GM19240 (cell line): ENCODE measurements around the gene BTNL2.
"Not testable (repeated sequence)": the region's sequence is repeated elsewhere in the genome, so short reads cannot be mapped to it uniquely, and the experiment has no call there.

Source experiments
- DNase-seq: peaks from one replicate; pipeline ENCODE4 v3.0.0; 2011; ENCODE audit warnings: low spot score; ENCODE audit not compliant: insufficient read length

BTNL2 gene, protein sequence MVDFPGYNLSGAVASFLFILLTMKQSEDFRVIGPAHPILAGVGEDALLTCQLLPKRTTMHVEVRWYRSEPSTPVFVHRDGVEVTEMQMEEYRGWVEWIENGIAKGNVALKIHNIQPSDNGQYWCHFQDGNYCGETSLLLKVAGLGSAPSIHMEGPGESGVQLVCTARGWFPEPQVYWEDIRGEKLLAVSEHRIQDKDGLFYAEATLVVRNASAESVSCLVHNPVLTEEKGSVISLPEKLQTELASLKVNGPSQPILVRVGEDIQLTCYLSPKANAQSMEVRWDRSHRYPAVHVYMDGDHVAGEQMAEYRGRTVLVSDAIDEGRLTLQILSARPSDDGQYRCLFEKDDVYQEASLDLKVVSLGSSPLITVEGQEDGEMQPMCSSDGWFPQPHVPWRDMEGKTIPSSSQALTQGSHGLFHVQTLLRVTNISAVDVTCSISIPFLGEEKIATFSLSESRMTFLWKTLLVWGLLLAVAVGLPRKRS

DNA sequence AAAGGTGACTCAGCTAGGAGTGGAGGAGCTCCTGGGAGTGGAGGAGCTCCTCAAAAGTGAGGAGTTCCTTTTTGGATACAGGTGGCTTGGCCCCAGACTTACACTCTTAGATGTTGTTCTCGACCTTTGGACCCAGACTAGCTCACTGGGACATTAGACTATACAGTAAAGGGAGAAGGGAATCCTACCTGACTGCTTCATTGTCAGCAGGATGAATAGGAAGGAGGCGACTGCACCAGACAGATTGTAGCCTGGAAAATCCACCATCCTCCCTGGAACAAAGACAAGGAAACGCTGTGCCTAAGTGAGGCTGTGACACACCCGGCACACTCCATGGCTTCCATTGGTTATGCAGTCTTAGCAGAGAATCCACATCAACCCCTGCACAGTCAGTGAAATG is at the start of gene BTNL2:
Gene BTNL2 (minus strand): TSS at position 325 of the 400 bp plus-strand sequence. CDS start 58 bp downstream, at position 267.
- no peak for DNase-seq

DNA sequence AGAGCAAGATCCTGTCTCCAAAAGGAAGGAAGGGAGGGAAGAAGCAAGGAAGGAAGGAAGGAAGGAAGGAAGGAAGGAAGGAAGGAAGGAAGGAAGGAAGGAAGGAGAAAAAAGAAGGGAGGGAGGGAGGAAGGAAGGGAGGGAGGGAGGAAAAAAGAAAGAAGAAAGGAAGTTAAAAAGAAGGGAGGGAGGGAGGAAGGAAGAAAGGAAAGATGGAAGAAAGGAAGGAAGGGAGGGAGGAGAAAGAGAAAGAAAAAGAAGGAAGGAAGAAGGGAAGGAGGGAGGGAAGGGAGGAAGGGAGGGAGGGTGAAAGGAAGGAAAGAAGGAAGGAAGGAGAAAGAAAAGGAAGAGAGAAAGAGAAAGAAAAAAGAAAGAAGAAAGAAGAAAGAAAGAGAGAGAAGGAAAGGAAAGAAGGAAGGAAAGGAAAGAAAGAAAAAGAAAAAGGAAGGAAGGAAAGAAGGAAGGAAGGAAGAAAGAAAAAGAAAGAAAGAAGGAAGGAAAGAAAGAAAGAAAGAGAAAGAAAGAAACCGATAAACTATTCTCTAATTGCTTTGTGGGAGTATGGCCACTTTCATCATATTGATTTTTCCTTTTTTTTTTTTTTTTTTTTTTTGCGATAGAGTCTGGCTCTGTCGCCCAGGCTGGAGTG is 42.2 kb upstream of the BTNL2 start:
- no peak for DNase-seq

DNA sequence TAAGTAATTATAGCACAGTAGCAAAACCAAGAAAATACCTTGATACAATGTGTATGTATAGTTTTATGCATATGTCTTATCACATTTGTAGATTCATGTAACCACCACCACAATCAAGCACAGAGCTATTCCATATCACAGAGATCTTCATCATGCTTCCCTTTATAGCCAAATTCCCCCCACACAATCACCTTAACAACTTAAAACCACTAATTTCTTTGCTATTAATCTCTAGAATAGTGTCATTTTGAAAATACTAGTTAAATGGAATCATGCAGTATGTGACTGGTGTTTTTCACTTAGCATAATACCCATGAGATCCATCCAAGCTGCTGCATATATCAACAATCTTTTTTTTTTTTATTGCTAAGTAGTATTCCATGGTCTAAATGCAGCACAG is 41.0 kb upstream of the BTNL2 start:
- no peak for DNase-seq

DNA sequence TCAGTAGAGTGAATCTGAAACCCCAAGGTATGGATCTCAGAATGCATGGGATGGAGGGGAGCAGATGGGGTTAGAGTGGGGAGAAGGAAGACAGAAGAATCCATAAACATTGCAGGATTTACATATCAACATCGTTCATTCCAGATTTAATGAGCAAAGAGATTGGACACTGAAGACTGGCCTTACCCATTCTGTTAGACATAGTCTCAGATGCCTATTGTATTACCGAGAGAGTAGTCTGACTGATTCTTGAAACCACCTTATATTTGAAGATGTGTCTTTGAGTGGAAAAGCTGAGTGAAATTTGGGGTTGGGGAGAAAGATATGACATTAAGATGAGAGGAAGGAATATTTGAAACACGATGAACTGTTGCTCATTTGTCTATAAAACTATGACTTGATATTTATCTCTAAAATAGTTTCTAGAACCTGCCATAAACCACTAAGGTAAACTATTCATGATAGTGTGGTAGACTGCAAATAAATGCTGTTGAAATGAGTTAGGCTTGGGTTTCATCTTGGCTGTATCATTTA is 38.4 kb upstream of the BTNL2 start:
- no peak for DNase-seq

DNA sequence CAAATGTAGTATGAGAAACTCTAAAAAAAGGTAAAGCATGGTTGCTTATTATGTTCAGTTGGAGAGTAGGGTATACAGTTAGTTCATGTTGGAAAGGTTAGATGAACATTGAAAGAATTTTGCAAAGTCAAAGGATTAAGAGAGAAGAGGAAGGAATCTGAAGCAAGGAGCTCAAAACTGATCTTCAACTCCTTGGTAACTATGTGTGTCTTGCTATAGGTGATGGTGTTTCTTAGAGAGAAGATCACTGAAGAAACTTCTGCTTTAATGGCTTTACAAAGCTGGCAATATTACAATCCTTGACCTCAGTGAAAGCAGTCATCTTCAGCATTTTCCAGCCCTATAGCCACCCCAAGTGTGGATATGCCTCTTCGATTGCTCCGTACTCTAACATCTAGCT is 37.5 kb upstream of the BTNL2 start:
- DNase-seq, result no peak

DNA sequence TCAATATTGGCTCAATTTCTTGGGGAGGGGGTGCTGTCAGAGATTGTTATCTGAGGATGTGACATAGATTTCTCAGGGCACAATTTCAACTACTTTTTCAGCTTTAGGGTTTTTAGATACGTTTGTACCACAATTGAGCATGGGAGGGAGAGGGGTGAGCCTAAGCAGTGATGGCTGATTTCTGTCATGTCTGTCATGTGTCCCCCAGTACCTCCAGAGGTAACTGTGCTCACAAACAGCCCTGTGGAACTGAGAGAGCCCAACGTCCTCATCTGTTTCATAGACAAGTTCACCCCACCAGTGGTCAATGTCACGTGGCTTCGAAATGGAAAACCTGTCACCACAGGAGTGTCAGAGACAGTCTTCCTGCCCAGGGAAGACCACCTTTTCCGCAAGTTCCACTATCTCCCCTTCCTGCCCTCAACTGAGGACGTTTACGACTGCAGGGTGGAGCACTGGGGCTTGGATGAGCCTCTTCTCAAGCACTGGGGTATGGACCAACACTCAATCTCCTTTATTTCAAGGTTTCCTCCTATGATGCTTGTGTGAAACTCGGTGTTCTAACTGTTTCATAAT is 36.1 kb upstream of the BTNL2 start:
- DNase-seq, result no peak

DNA sequence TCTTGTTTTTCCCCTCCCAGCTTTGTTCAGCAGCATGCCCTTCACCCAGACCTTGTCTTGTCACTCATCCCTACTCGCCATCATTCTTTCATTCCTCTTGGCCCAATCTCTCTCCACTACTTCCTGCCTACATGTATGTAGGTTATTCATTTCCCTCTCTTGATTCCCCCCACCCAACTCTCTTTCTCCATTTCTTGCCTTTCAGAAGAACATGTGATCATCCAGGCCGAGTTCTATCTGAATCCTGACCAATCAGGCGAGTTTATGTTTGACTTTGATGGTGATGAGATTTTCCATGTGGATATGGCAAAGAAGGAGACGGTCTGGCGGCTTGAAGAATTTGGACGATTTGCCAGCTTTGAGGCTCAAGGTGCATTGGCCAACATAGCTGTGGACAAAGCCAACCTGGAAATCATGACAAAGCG is 35.3 kb upstream of the BTNL2 start:
- DNase-seq, result no peak

DNA sequence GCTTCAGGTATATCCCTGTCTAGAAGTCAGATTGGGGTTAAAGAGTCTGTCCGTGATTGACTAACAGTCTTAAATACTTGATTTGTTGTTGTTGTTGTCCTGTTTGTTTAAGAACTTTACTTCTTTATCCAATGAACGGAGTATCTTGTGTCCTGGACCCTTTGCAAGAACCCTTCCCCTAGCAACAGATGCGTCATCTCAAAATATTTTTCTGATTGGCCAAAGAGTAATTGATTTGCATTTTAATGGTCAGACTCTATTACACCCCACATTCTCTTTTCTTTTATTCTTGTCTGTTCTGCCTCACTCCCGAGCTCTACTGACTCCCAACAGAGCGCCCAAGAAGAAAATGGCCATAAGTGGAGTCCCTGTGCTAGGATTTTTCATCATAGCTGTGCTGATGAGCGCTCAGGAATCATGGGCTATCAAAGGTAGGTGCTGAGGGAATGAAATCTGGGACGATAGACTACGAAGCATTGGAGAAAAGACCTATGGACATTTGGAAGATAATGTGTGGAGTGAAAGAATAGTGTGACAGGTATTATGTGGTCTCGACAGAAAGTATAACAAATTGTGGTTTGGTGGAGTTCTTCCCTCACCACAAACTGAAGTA is 32.7 kb upstream of the BTNL2 start, which contains the start of gene HLA-DRA:
Gene HLA-DRA (plus strand): TSS at position 286 of the 613 bp plus-strand sequence. CDS start 64 bp downstream, at position 350.
- DNase-seq, result peak; percentile 33

DNA sequence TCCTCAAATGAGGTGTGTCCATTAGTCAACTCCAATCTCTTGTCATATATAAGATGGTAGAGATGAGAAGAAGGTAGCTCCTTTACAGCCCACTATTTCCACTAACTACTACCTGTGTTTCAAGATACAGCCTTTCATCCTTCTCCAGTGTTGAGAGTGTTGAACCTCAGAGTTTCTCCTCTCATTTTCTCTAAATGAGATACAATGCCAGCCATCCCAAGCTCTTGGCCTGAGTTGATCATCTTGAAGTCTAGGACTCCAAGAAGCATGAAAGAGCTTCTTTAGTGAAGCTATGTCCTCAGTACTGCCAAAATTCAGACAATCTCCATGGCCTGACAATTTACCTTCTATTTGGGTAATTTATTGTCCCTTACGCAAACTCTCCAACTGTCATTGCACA is 32.2 kb upstream of the BTNL2 start:
- no peak for DNase-seq

DNA sequence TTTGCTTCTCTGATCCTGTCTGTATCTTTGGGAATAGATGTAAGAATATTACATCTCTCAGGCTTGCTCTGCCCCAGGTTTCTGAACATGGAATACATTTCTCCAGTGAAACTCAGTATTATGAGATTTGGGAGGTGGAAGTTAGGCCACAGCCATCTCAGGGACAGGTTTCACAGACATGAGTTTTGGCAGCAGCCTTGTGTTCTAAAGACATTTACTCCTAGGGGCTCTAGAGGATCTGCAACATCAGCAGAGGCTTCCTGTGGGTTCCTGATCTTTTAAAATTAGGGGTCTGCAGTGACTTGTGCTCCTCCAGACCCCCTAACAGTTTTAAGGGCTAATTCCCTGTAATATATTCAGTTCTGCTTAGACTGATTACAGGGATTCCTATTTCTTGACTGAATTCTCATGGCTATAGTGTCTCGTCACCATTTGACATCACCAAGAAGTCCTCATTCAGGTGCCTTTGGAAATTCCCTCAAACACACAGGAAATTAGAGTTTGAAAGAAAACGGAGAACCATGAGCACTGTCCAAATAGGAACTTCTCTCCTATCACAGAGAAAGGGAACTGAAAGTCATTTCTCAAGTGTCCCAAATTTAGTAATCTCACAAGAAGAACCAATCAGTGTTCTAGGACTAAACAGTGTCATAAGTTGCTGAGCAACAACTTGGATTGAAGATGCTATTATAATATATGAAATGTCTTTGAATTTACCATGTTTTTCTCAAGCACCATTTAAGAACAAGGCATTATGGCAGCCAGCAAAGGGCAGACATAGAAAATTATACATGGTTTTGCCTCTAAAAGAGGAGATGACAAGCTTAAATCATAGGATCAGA is 30.2 kb upstream of the BTNL2 start:
- no peak for DNase-seq

DNA sequence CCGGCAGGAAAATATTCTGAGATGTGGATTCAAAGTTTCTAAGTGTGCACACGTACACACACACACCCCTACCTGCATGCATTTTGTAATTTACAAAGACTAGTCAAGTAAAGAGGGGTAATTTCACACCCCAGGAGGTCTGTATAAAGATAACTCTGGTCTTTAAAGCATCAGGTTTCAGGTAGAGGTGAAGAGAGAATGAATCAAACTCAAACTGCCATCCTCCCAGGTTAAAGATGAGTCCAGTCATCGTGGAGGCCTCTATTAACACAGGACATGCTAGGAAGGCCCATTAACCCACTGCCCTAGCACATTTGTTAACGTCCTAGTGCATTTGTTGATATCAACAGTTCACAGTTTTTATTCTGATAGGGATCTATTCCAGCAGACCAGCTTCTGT is 29.2 kb upstream of the BTNL2 start:
- no peak for DNase-seq

DNA sequence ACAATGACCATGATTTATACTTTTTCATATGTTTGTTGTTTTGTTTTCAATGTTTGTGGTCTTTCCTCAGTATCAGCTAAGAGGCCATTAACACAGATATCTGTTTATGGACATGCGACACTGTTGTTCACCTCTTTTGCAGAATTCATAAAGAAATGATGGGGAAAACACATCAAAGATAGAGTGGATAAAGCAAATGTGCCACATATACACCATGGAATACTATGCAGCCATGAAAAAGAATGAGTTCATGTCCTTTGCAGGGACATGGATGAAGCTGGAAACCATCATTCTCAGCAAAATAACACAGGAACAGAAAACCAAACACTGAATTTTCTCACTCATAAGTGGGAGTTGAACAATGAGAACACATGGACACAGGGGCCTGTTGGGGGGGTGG is 27.0 kb upstream of the BTNL2 start:
- not testable (repeated sequence) for DNase-seq

DNA sequence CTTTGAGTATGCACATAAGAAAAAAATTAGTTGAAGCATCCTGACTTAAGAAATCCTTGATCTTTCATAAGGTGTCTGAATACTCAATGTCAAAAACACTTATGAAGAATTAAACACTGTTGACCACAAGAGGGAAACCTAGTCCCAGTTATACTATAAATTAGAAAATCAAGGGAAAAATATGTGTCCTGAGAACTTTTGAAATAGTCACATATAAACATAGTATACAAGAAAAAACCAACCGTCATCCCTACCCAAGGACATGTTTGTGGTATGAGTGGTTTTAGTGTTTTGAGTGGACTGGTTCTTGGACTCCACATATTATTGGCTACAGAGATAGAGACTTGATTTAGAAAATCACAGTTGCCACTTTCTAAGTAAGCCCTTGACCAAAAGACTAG is 25.1 kb upstream of the BTNL2 start:
- no peak for DNase-seq

DNA sequence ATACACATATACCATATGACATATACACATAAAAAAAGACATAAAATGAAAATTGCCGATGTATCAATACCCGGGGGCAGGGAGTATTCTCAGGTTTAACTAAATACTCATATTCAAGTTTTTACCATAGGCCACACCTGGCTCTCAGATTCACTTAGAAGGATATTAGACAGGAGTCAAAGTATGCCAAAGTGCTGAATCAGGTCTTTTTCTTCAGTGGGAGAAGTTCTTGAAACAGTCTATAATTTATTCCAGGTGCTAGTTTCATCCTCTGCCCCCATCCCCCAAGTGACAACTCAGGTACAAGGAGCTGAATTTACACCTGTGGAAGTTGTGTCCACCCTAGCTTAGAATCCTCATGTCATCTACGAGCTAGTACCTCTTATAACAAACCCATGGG is 24.2 kb upstream of the BTNL2 start:
- DNase-seq, result no peak

DNA sequence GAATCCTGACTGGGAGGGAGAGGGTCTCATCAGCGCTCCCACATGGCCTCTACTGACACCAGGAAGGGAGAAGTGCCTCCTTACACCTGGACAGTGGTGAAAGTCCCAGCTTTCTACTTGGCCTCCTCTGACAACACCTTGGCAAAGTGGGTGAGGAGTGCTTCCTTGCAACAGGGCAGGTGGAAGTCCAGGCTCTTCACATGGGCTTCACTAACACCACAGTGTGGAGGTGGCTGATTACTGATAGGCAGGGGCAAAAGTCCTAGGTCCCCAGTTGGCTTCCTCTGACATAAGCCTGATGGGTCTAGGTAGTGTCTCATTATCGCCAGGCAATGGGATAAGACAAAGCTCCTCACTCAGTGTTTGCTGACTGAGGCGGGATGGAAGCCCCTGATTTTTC is 23.2 kb upstream of the BTNL2 start:
- DNase-seq, result no peak

DNA sequence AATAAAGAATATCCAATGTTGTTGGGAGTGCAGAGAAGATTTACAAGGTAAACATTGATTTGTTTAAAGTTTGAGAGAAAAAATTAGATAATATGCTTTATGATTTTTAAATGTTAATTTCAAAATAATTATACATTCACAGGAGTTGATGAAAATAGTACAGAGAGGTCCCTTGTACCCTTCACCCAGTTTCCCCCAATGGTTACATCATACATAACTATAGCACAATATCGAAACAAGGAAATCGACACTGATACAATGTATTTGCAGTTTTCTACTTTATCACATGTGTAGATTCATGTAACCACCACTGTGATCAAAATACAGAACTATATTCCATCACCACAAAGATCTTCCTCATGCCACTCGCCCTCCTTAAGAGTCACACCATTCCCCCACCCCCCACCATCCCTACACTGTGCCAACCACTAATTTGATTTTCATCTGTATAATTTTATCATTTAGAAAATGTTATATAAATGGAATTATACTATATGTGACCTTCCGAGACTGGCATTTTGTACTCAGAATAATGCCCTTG is 21.0 kb upstream of the BTNL2 start:
- no peak for DNase-seq

DNA sequence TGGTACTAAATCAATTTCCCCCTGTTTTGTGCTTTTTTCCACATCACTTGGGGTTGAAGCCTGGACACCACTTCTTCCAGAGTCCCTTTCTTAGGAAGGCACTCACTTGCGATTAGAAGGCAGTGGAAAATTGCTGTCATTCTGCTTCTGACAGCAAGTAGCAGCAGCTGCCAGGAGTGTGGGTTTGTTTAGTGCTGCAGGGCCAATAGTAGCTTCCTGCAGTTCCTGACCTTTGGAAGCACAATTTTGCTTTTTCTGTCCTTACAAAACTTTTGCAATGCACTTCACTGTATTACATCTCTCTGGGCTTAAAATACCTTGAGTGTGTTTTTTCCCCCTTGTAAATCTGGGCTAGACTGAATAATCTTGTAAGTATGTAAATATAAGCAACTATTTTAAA is 20.2 kb upstream of the BTNL2 start:
- no peak for DNase-seq

DNA sequence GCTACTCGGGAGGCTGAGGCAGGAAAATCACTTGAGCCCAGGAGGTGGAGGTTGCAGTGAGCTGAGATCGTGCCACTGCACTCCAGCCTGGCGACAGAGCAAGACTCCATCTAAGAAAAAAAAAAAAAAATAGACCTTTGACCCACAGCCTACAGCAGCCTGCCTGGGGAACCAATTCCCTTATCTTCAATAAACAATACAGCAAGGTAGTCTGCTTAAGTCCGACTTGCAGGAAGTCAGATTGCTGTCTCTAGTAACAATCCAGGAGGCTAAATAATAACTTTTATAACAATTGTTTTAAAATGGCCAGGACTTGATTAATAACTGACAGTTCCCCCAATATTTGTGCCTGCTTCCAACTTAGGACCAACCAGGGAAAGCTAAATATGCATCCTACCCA is 19.4 kb upstream of the BTNL2 start:
- DNase-seq, result no peak

DNA sequence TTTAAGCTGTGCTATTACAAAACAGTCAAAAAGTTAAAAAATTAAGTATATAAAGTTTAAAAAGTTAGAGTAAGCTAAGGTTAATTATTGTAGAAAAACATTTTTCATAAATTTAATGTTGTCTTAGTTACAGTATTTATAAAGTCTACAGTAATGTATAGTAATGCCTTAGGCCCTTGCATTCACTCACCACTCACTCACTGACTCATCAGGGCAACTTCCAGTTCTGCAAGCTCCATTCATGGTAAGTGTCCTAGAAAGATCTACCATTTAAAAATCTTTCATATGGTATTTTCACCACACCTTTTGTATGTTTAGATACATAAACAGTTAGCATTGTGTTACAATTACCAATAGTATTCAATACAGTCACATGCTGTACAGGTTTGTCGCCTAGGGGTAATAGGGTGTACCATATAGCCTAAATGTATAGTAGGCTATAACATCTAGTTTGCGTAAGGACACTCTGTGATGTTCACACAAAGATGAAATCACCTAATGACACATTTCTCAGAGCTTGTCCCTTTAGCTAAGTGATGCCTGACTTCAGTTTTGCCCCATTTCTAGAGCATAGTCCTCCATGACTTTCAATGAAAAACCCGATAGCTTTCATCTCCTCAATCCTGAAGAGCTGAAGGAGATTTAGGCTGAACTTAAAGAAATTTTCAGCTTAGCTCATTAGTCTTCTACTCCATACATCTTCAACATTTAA is 17.8 kb upstream of the BTNL2 start:
- no peak for DNase-seq

DNA sequence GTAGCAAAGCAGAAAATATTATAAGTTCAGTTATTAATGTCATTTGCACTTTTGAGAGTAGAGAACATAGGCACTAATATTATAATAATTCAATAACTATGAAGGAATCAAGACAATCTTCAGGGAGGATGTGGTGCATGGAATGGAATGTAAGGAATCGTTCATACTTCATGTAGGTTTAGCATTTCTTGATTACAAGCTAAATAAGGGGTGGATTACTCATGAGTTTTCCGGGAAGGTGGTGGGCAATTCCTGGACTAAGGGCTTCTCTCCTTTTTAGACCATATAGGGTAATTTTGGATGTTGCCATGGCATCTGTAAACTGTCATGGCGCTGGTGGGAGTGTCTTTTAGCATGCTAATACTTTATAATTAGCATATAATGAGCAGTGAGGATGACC is 9.1 kb upstream of the BTNL2 start:
- DNase-seq, result no peak
